ENCODE measurements around the gene RTN4IP1. TPM values are rescaled to one million over a fixed set of nuclear protein-coding genes. Genes with fewer than 3 reads are reported as not detected.

RTN4IP1 gene
- polyA plus RNA-seq, 1 donor: 6.9 TPM

- no peak for DNase-seq
Measured at GRCh38 chr6:106546261-106546690, 83.0 kb downstream of the RTN4IP1 start.

GRCh38 chr6:106540907-106541306 is 88.4 kb downstream of the RTN4IP1 start:
- DNase-seq: no peak

- DNase-seq: no peak
Measured at GRCh38 chr6:106540432-106540831, 88.9 kb downstream of the RTN4IP1 start.

GRCh38 chr6:106539936-106540335 is 89.4 kb downstream of the RTN4IP1 start:
- DNase-seq: no peak

- DNase-seq: no peak
Measured at GRCh38 chr6:106538145-106538544, 91.2 kb downstream of the RTN4IP1 start.

GRCh38 chr6:106537662-106538061 is 91.6 kb downstream of the RTN4IP1 start:
- DNase-seq: no peak

GRCh38 chr6:106536851-106537250 is 92.4 kb downstream of the RTN4IP1 start:
- DNase-seq: no peak

GRCh38 chr6:106536357-106536756 is 92.9 kb downstream of the RTN4IP1 start:
- no peak for DNase-seq

- DNase-seq: no peak
Measured at GRCh38 chr6:106535012-106535411, 94.3 kb downstream of the RTN4IP1 start.

- no peak for DNase-seq
Measured at GRCh38 chr6:106534564-106534982, 94.7 kb downstream of the RTN4IP1 start.

GRCh38 chr6:106534004-106534403 is 95.3 kb downstream of the RTN4IP1 start:
- no peak for DNase-seq

- no peak for DNase-seq
Measured at GRCh38 chr6:106533054-106533453, 96.2 kb downstream of the RTN4IP1 start.

GRCh38 chr6:106530502-106530901 is 98.8 kb downstream of the RTN4IP1 start:
- DNase-seq: no peak

GRCh38 chr6:106530026-106530425 is 99.3 kb downstream of the RTN4IP1 start:
- DNase-seq: no peak

GRCh38 chr6:106529438-106529837 is 99.9 kb downstream of the RTN4IP1 start:
- no peak for DNase-seq

- no peak for DNase-seq
Measured at GRCh38 chr6:106528521-106528920, 100.8 kb downstream of the RTN4IP1 start.

GRCh38 chr6:106527979-106528378 is 101.3 kb downstream of the RTN4IP1 start:
- no peak for DNase-seq

GRCh38 chr6:106527117-106527516 is 102.2 kb downstream of the RTN4IP1 start:
- DNase-seq: no peak

GRCh38 chr6:106525882-106526275 is 103.4 kb downstream of the RTN4IP1 start:
- no peak for DNase-seq

GRCh38 chr6:106525107-106525881 is 104.0 kb downstream of the RTN4IP1 start:
- DNase-seq: no peak

GRCh38 chr6:106522562-106523250 is 106.6 kb downstream of the RTN4IP1 start:
- DNase-seq: no peak

All from hindlimb muscle (tissue), 1 donor.